GM23338 (cell line): Measurements from ENCODE around the gene SMAGP. TPM values are rescaled to one million over a fixed set of nuclear protein-coding genes. Genes with fewer than 3 reads are reported as not detected.

Experiments
- ATAC-seq: fragments of 200-7000 bp; cut with Tn5 transposase; 3 replicates; pipeline ENCODE4 v1.9.1; 2020
- DNase-seq: peaks from one replicate; pipeline ENCODE4 v3.0.0-alpha.2; 2015; ENCODE audit warnings: low spot score
- H2AFZ ChIP-seq: fragments of 200-600 bp; sonication (generic); 2 replicates; pipeline ENCODE4 v1.8.0; 2016; ENCODE audit warnings: antibody characterized with exemption, mild to moderate bottlenecking, moderate library complexity
- H3F3A ChIP-seq: fragments of 200-600 bp; sonication (generic); replicated peaks from 2 replicates; pipeline ENCODE4 v1.8.0; 2017; ENCODE audit warnings: antibody characterized with exemption, mixed run types, low read depth
- H3K27ac ChIP-seq: fragments of 200-600 bp; sonication (generic); 2 replicates; pipeline ENCODE4 v1.6.1; 2016; ENCODE audit warnings: low read depth
- H3K27me3 ChIP-seq: fragments of 200-600 bp; sonication (generic); 2 replicates; pipeline ENCODE4 v1.8.0; 2016; ENCODE audit warnings: mild to moderate bottlenecking, mixed run types, moderate library complexity; ENCODE audit not compliant: insufficient read depth
- H3K36me3 ChIP-seq: fragments of 200-600 bp; sonication (generic); 2 replicates; pipeline ENCODE4 v1.8.0; 2016; ENCODE audit warnings: mild to moderate bottlenecking; ENCODE audit not compliant: insufficient read depth
- H3K4me1 ChIP-seq: fragments of 200-600 bp; sonication (generic); 2 replicates; pipeline ENCODE4 v1.8.0; 2016; ENCODE audit warnings: mild to moderate bottlenecking, moderate library complexity; ENCODE audit not compliant: insufficient read depth
- H3K4me2 ChIP-seq: fragments of 200-600 bp; sonication (generic); 2 replicates; pipeline ENCODE4 v1.7.1; 2017; ENCODE audit warnings: mixed run types
- H3K4me3 ChIP-seq: fragments of 200-600 bp; sonication (generic); 2 replicates; pipeline ENCODE4 v1.6.1; 2016; ENCODE audit warnings: mixed run types
- H3K79me2 ChIP-seq: fragments of 200-600 bp; sonication (generic); replicated peaks from 2 replicates; pipeline ENCODE4 v1.8.0; 2017; ENCODE audit warnings: mild to moderate bottlenecking; ENCODE audit not compliant: insufficient read depth
- H3K9me2 ChIP-seq: fragments of 200-600 bp; sonication (generic); 2 replicates; pipeline ENCODE4 v1.8.0; 2017; ENCODE audit not compliant: insufficient read depth
- H4K20me1 ChIP-seq: fragments of 200-600 bp; sonication (generic); replicated peaks from 2 replicates; pipeline ENCODE4 v1.8.0; 2017; ENCODE audit warnings: mild to moderate bottlenecking; ENCODE audit not compliant: insufficient read depth
- H3K27ac Mint-ChIP-seq: 2 replicates; pipeline ENCODE4 v1.8.0; 2020; ENCODE audit warnings: inconsistent platforms, mild to moderate bottlenecking, moderate library complexity, mixed read lengths
- H3K27me3 Mint-ChIP-seq: 3 replicates; pipeline ENCODE4 v1.8.0; 2022; ENCODE audit warnings: low read depth, mild to moderate bottlenecking, moderate library complexity, mixed read lengths, inconsistent platforms; ENCODE audit not compliant: insufficient read depth, poor library complexity
- H3K36me3 Mint-ChIP-seq: 3 replicates; pipeline ENCODE4 v1.8.0; 2021; ENCODE audit warnings: low read depth, mild to moderate bottlenecking, inconsistent platforms, moderate library complexity, mixed read lengths
- H3K4me1 Mint-ChIP-seq: 3 replicates; pipeline ENCODE4 v1.8.0; 2020; ENCODE audit warnings: mild to moderate bottlenecking, inconsistent platforms, mixed read lengths
- H3K4me3 Mint-ChIP-seq: 3 replicates; pipeline ENCODE4 v1.8.0; 2021; ENCODE audit warnings: moderate library complexity, mild to moderate bottlenecking, inconsistent platforms, mixed read lengths
- H3K9me3 Mint-ChIP-seq: 3 replicates; pipeline ENCODE4 v1.8.0; 2020; ENCODE audit warnings: moderate library complexity, mild to moderate bottlenecking, inconsistent platforms, mixed read lengths
- CREB1 ChIP-seq: fragments of 250-450 bp; sonication (Bioruptor Pico); IDR thresholded peaks from 2 replicates; pipeline ENCODE4 v1.5.0; 2020; ENCODE audit warnings: low read depth, mild to moderate bottlenecking, moderate library complexity
- EZH2 ChIP-seq: fragments of 200-600 bp; sonication (generic); IDR thresholded peaks from one replicate; pipeline ENCODE4 v1.8.0; 2017; ENCODE audit warnings: antibody characterized with exemption, mild to moderate bottlenecking, low read depth; ENCODE audit not compliant: unreplicated experiment
- EZH2phosphoT487 ChIP-seq: fragments of 200-600 bp; sonication (generic); IDR thresholded peaks from one replicate; pipeline ENCODE4 v1.8.1; 2018; ENCODE audit warnings: antibody characterized with exemption; ENCODE audit not compliant: unreplicated experiment
- JUNB ChIP-seq: IDR thresholded peaks from one replicate; pipeline ENCODE4 v1.6.1; 2016; ENCODE audit warnings: antibody characterized with exemption; ENCODE audit not compliant: unreplicated experiment
- NANOG ChIP-seq: IDR thresholded peaks from 2 replicates; pipeline ENCODE4 v1.6.1; 2016; ENCODE audit warnings: antibody characterized with exemption, borderline replicate concordance
- POLR2AphosphoS5 ChIP-seq: IDR thresholded peaks from 2 replicates; pipeline ENCODE4 v1.6.1; 2016; ENCODE audit warnings: antibody characterized with exemption, low read depth
- STAT1 ChIP-seq: IDR thresholded peaks from one replicate; pipeline ENCODE4 v1.6.1; 2016; ENCODE audit warnings: antibody characterized with exemption; ENCODE audit not compliant: unreplicated experiment
- ZNF114 ChIP-seq: fragments of 250-450 bp; sonication (Bioruptor Pico); IDR thresholded peaks from 2 replicates; pipeline ENCODE4 v1.5.0; 2020; ENCODE audit warnings: mild to moderate bottlenecking, moderate library complexity
- ZNF331 ChIP-seq: fragments of 250-450 bp; sonication (Bioruptor Pico); IDR thresholded peaks from 2 replicates; pipeline ENCODE4 v1.5.0; 2020; ENCODE audit warnings: low read depth, mild to moderate bottlenecking, moderate library complexity
- polyA plus RNA-seq: library from polyadenylated mRNA; unstranded; fragments of >200 nt; fragmentation: Nextera tagmentation; extraction: Ambion mirVana; gene quantifications from 2 replicates; pipeline ENCODE4 v1.2.1, GENCODE V29; 2016
- total RNA-seq: library from RNA; depleted of rRNA; stranded (reverse); fragments of >200 nt; shearing (Covaris generic); gene quantifications from 2 replicates; pipeline ENCODE4 v1.2.3, GENCODE V29; 2014
- TF ChIP-seq, protein P1 (sequence below): fragments of 250-450 bp; sonication (Bioruptor Pico); IDR thresholded peaks from 2 replicates; pipeline ENCODE4 v1.5.0; 2020; ENCODE audit warnings: mild to moderate bottlenecking, moderate library complexity
- TF ChIP-seq, protein P2 (sequence below), 2 experiments: fragments of 200-600 bp in 1 of 2; sonication (generic) in 1 of 2; conservative IDR thresholded peaks; 2 replicates each; pipeline versions ENCODE4 v1.5.1 to v1.6.1; 2016 to 2017; ENCODE audit warnings: antibody characterized with exemption in 2 of 2, low read depth in 2 of 2, mild to moderate bottlenecking in 2 of 2, moderate library complexity in 1 of 2
- TF ChIP-seq, protein P3 (sequence below): IDR thresholded peaks from 2 replicates; pipeline ENCODE4 v1.6.1; 2016; ENCODE audit warnings: antibody characterized with exemption
- TF ChIP-seq, protein P4 (sequence below): IDR thresholded peaks from one replicate; pipeline ENCODE4 v1.6.1; 2018; ENCODE audit warnings: antibody characterized with exemption; ENCODE audit not compliant: unreplicated experiment

SMAGP gene
- total and polyA plus RNA-seq, 2 experiments from 2014 or later: 4.7 to 8.2 TPM

DNA sequence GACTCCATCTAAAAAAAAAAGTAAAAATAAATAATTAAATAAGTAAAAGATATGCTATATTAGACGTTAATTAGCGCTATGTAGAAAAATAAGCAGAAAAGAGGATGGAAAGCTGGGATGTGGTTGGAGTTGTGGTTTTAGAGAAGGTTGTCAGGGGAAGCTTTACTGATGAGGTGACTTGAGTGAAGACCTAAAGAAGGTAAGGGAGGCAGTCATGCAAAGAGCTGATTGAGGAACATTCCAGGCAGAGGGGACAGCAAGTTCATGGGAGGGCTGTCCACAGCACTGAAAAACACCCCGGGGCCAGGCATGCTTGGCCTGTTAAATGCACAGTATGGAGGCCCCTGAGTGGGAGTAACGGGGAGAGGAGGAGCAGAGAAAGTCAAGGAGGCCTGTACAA is 15.7 kb downstream of the SMAGP start:
- no peaks in the 10 kb centered on the region for H3K36me3 ChIP-seq
- no peaks in the 10 kb centered on the region for H3K27me3 ChIP-seq
- ATAC-seq (no peak), DNase-seq (no peak)
- no peak overlapping the region for H3K4me2 ChIP-seq
- Mint-ChIP-seq H3K27me3 (no peaks in the 10 kb centered on the region), H3K4me1 (peaks cover 9% of the 10 kb centered on the region; the same call in 2 of the 3 replicates), H3K4me3 (no peak overlapping the region), H3K9me3 (no peaks in the 10 kb centered on the region), H3K27ac (no peak overlapping the region), H3K36me3 (no peaks in the 10 kb centered on the region)
- TF ChIP-seq NANOG: no peak
- TF ChIP-seq, protein P1, sequence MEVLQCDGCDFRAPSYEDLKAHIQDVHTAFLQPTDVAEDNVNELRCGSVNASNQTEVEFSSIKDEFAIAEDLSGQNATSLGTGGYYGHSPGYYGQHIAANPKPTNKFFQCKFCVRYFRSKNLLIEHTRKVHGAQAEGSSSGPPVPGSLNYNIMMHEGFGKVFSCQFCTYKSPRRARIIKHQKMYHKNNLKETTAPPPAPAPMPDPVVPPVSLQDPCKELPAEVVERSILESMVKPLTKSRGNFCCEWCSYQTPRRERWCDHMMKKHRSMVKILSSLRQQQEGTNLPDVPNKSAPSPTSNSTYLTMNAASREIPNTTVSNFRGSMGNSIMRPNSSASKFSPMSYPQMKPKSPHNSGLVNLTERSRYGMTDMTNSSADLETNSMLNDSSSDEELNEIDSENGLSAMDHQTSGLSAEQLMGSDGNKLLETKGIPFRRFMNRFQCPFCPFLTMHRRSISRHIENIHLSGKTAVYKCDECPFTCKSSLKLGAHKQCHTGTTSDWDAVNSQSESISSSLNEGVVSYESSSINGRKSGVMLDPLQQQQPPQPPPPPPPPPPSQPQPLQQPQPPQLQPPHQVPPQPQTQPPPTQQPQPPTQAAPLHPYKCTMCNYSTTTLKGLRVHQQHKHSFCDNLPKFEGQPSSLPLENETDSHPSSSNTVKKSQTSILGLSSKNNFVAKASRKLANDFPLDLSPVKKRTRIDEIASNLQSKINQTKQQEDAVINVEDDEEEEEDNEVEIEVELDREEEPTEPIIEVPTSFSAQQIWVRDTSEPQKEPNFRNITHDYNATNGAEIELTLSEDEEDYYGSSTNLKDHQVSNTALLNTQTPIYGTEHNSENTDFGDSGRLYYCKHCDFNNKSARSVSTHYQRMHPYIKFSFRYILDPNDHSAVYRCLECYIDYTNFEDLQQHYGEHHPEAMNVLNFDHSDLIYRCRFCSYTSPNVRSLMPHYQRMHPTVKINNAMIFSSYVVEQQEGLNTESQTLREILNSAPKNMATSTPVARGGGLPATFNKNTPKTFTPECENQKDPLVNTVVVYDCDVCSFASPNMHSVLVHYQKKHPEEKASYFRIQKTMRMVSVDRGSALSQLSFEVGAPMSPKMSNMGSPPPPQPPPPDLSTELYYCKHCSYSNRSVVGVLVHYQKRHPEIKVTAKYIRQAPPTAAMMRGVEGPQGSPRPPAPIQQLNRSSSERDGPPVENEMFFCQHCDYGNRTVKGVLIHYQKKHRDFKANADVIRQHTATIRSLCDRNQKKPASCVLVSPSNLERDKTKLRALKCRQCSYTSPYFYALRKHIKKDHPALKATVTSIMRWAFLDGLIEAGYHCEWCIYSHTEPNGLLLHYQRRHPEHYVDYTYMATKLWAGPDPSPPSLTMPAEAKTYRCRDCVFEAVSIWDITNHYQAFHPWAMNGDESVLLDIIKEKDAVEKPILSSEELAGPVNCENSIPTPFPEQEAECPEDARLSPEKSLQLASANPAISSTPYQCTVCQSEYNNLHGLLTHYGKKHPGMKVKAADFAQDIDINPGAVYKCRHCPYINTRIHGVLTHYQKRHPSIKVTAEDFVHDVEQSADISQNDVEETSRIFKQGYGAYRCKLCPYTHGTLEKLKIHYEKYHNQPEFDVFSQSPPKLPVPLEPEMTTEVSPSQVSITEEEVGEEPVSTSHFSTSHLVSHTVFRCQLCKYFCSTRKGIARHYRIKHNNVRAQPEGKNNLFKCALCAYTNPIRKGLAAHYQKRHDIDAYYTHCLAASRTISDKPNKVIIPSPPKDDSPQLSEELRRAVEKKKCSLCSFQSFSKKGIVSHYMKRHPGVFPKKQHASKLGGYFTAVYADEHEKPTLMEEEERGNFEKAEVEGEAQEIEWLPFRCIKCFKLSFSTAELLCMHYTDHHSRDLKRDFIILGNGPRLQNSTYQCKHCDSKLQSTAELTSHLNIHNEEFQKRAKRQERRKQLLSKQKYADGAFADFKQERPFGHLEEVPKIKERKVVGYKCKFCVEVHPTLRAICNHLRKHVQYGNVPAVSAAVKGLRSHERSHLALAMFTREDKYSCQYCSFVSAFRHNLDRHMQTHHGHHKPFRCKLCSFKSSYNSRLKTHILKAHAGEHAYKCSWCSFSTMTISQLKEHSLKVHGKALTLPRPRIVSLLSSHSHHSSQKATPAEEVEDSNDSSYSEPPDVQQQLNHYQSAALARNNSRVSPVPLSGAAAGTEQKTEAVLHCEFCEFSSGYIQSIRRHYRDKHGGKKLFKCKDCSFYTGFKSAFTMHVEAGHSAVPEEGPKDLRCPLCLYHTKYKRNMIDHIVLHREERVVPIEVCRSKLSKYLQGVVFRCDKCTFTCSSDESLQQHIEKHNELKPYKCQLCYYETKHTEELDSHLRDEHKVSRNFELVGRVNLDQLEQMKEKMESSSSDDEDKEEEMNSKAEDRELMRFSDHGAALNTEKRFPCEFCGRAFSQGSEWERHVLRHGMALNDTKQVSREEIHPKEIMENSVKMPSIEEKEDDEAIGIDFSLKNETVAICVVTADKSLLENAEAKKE (CRISPR knock-in tag): no peak
- TF ChIP-seq, protein P2, sequence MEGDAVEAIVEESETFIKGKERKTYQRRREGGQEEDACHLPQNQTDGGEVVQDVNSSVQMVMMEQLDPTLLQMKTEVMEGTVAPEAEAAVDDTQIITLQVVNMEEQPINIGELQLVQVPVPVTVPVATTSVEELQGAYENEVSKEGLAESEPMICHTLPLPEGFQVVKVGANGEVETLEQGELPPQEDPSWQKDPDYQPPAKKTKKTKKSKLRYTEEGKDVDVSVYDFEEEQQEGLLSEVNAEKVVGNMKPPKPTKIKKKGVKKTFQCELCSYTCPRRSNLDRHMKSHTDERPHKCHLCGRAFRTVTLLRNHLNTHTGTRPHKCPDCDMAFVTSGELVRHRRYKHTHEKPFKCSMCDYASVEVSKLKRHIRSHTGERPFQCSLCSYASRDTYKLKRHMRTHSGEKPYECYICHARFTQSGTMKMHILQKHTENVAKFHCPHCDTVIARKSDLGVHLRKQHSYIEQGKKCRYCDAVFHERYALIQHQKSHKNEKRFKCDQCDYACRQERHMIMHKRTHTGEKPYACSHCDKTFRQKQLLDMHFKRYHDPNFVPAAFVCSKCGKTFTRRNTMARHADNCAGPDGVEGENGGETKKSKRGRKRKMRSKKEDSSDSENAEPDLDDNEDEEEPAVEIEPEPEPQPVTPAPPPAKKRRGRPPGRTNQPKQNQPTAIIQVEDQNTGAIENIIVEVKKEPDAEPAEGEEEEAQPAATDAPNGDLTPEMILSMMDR (conservative IDR thresholded peaks at IDR 0.05; ENCODE audit: low read depth in 2 of 2): no peak
- TF ChIP-seq POLR2AphosphoS5: no peak
- TF ChIP-seq, protein P3, sequence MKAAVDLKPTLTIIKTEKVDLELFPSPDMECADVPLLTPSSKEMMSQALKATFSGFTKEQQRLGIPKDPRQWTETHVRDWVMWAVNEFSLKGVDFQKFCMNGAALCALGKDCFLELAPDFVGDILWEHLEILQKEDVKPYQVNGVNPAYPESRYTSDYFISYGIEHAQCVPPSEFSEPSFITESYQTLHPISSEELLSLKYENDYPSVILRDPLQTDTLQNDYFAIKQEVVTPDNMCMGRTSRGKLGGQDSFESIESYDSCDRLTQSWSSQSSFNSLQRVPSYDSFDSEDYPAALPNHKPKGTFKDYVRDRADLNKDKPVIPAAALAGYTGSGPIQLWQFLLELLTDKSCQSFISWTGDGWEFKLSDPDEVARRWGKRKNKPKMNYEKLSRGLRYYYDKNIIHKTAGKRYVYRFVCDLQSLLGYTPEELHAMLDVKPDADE: no peak
- no peak for TF ChIP-seq STAT1
- TF ChIP-seq EZH2: no peak
- TF ChIP-seq CREB1 (CRISPR knock-in tag): no peak
- no peak for TF ChIP-seq EZH2phosphoT487
- no peak for TF ChIP-seq ZNF114 (CRISPR knock-in tag)
- no peak for TF ChIP-seq JUNB
- TF ChIP-seq, protein P4, sequence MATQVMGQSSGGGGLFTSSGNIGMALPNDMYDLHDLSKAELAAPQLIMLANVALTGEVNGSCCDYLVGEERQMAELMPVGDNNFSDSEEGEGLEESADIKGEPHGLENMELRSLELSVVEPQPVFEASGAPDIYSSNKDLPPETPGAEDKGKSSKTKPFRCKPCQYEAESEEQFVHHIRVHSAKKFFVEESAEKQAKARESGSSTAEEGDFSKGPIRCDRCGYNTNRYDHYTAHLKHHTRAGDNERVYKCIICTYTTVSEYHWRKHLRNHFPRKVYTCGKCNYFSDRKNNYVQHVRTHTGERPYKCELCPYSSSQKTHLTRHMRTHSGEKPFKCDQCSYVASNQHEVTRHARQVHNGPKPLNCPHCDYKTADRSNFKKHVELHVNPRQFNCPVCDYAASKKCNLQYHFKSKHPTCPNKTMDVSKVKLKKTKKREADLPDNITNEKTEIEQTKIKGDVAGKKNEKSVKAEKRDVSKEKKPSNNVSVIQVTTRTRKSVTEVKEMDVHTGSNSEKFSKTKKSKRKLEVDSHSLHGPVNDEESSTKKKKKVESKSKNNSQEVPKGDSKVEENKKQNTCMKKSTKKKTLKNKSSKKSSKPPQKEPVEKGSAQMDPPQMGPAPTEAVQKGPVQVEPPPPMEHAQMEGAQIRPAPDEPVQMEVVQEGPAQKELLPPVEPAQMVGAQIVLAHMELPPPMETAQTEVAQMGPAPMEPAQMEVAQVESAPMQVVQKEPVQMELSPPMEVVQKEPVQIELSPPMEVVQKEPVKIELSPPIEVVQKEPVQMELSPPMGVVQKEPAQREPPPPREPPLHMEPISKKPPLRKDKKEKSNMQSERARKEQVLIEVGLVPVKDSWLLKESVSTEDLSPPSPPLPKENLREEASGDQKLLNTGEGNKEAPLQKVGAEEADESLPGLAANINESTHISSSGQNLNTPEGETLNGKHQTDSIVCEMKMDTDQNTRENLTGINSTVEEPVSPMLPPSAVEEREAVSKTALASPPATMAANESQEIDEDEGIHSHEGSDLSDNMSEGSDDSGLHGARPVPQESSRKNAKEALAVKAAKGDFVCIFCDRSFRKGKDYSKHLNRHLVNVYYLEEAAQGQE: no peak
- TF ChIP-seq ZNF331 (CRISPR knock-in tag): no peak
- H3F3A ChIP-seq: no peaks in the 10 kb centered on the region
- no peaks in the 10 kb centered on the region for H4K20me1 ChIP-seq
- no peaks in the 10 kb centered on the region for H3K9me2 ChIP-seq
- no peak overlapping the region for H3K4me3 ChIP-seq
- no peaks in the 10 kb centered on the region for H3K4me1 ChIP-seq
- H3K27ac ChIP-seq: no peak overlapping the region
- no peaks in the 10 kb centered on the region; the same call in 1 of the 2 replicates for H3K79me2 ChIP-seq
- H2AFZ ChIP-seq: no peak overlapping the region
